ENCODE data around the gene JPH4. TPM values are rescaled to one million over a fixed set of nuclear protein-coding genes. Genes with fewer than 3 reads are reported as not detected.

The JPH4 gene
- total and polyA plus RNA-seq, 2 donors (not counting 3 experiments of a cell fraction or from before 2014, with no cell fraction given) = 0.06 TPM; not detected in 1

GRCh38 chr14:23612354-23612732 is 33.8 kb upstream of the JPH4 start:
- Histone ChIP-seq H3K27me3 (ENCODE audit: control insufficient read depth in 2 of 2, insufficient read depth in 2 of 2, low read length in 2 of 2) (no peaks in the 10 kb centered on the region), H4K20me1 (replicated peaks; ENCODE audit: control insufficient read depth, extremely low read depth, insufficient read depth, low read length) (no peaks in the 10 kb centered on the region), H3K4me3 (replicated peaks in 1 of 3; ENCODE audit: insufficient read depth in 1 of 3, low read depth in 1 of 3, low read length in 3 of 3) (no peak overlapping the region), H3K4me2 (ENCODE audit: insufficient read depth, low read length) (no peak overlapping the region), H2AFZ (ENCODE audit: low read depth, low read length) (no peak overlapping the region), H3K9me1 (replicated peaks; ENCODE audit: control insufficient read depth, extremely low read depth, insufficient read depth, low read length) (no peaks in the 10 kb centered on the region), H3K4me1 (ENCODE audit: control insufficient read depth, extremely low read depth, insufficient read depth, low read length) (no peaks in the 10 kb centered on the region), H3K9ac (replicated peaks; ENCODE audit: extremely low read depth, insufficient read depth, low read length) (no peak overlapping the region), H3K36me3 (ENCODE audit: control insufficient read depth in 2 of 2, extremely low read depth in 1 of 2, insufficient read depth in 2 of 2, low read length in 2 of 2) (no peaks in the 10 kb centered on the region), H3K9me3 (replicated peaks; ENCODE audit: control insufficient read depth, insufficient read depth, low read length) (no peaks in the 10 kb centered on the region), H3K79me2 (ENCODE audit: control insufficient read depth, insufficient read depth, low read length) (no peaks in the 10 kb centered on the region), H3K27ac (ENCODE audit: insufficient read depth, low read depth, low read length) (no peak overlapping the region)
- DNase-seq (ENCODE audit: low read depth, low spot score) = no peak
- dilution Hi-C loops (cut with MboI; ENCODE audit: extremely low pct_ligation_motif_present, low sequenced_read_pairs) (no loop called here), intact Hi-C loops (cut with micrococcal nuclease) (no loop called here)
- no peak for TF ChIP-seq POLR2AphosphoS5 (IDR thresholded peaks at IDR 0.05; ENCODE audit: insufficient read depth, low read depth, low read length)
- TF ChIP-seq MYC (IDR thresholded peaks at IDR 0.05; ENCODE audit: low read depth, low read length) = no peak
- no peak for TF ChIP-seq JUN (IDR thresholded peaks at IDR 0.05; ENCODE audit: borderline replicate concordance, insufficient read depth, insufficient read length, low read depth)
- no peak for TF ChIP-seq EZH2 (IDR thresholded peaks at IDR 0.05; ENCODE audit: borderline replicate concordance, low read depth, low read length, severe bottlenecking)
- no peak for TF ChIP-seq FOS (IDR thresholded peaks at IDR 0.05; ENCODE audit: borderline replicate concordance, insufficient read depth, low read length)
- TF ChIP-seq, protein P1, sequence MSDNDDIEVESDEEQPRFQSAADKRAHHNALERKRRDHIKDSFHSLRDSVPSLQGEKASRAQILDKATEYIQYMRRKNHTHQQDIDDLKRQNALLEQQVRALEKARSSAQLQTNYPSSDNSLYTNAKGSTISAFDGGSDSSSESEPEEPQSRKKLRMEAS (IDR thresholded peaks at IDR 0.05; ENCODE audit: insufficient read depth, insufficient read length) = no peak
- no peak for TF ChIP-seq GATA2 (IDR thresholded peaks at IDR 0.05; ENCODE audit: insufficient read depth, insufficient read length, low read depth, low read length)
- TF ChIP-seq, protein P2, sequence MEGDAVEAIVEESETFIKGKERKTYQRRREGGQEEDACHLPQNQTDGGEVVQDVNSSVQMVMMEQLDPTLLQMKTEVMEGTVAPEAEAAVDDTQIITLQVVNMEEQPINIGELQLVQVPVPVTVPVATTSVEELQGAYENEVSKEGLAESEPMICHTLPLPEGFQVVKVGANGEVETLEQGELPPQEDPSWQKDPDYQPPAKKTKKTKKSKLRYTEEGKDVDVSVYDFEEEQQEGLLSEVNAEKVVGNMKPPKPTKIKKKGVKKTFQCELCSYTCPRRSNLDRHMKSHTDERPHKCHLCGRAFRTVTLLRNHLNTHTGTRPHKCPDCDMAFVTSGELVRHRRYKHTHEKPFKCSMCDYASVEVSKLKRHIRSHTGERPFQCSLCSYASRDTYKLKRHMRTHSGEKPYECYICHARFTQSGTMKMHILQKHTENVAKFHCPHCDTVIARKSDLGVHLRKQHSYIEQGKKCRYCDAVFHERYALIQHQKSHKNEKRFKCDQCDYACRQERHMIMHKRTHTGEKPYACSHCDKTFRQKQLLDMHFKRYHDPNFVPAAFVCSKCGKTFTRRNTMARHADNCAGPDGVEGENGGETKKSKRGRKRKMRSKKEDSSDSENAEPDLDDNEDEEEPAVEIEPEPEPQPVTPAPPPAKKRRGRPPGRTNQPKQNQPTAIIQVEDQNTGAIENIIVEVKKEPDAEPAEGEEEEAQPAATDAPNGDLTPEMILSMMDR (IDR thresholded peaks at IDR 0.05; ENCODE audit: extremely low read depth in 1 of 2, insufficient read depth in 1 of 2, low read depth in 1 of 2, low read length in 2 of 2) = no peak
- no peak for TF ChIP-seq POLR2A (IDR thresholded peaks at IDR 0.05; ENCODE audit: low read depth, low read length)
- FAIRE-seq = no peak
- no TSS peak for BruUV-seq (replicated peaks)
- CTCF ChIA-PET = interaction anchor here (0.9 to 2.5 kb wide), 3 partner anchors 20 to 55 kb away, joined by 3 to 12 read pairs (median 3); partner anchors contain the start of gene DHRS2
- POLR2A ChIA-PET = no interaction called here
